Measurements from ENCODE around the gene IL1RAPL1. TPM values are rescaled to one million over a fixed set of nuclear protein-coding genes. Genes with fewer than 3 reads are reported as not detected.

IL1RAPL1 gene
- total RNA-seq, 1 experiment from 2014 or later: 1.7 TPM

- DNase-seq (ENCODE audit: low read depth): no peak
Observed at GRCh38 chrX:29762006-29762405, 1174.8 kb downstream of the IL1RAPL1 start.

- DNase-seq (ENCODE audit: low read depth): no peak
Observed at GRCh38 chrX:29775890-29776289, 1188.6 kb downstream of the IL1RAPL1 start.

GRCh38 chrX:29787656-29788055 lies 1200.4 kb downstream of the IL1RAPL1 start:
- DNase-seq (ENCODE audit: low read depth): no peak

GRCh38 chrX:29788991-29789699 lies 1201.9 kb downstream of the IL1RAPL1 start:
- DNase-seq (ENCODE audit: low read depth): no peak

- no peak for DNase-seq (ENCODE audit: low read depth)
Observed at GRCh38 chrX:29792335-29792734, 1205.1 kb downstream of the IL1RAPL1 start.

GRCh38 chrX:29797156-29797555 lies 1209.9 kb downstream of the IL1RAPL1 start:
- DNase-seq (ENCODE audit: low read depth): no peak

GRCh38 chrX:29798469-29798868 lies 1211.2 kb downstream of the IL1RAPL1 start:
- no peak for DNase-seq (ENCODE audit: low read depth)

GRCh38 chrX:29813174-29813573 lies 1225.9 kb downstream of the IL1RAPL1 start:
- no peak for DNase-seq (ENCODE audit: low read depth)

- no peak for DNase-seq (ENCODE audit: low read depth)
Observed at GRCh38 chrX:29824176-29824906, 1237.1 kb downstream of the IL1RAPL1 start.

GRCh38 chrX:29826742-29827141 lies 1239.5 kb downstream of the IL1RAPL1 start:
- no peak for DNase-seq (ENCODE audit: low read depth)

GRCh38 chrX:29834311-29834710 lies 1247.1 kb downstream of the IL1RAPL1 start:
- DNase-seq (ENCODE audit: low read depth): no peak

GRCh38 chrX:29834764-29835163 lies 1247.5 kb downstream of the IL1RAPL1 start:
- no peak for DNase-seq (ENCODE audit: low read depth)

- DNase-seq (ENCODE audit: low read depth): peak; percentile 5
Observed at GRCh38 chrX:29841750-29842149, 1254.5 kb downstream of the IL1RAPL1 start.

- no peak for DNase-seq (ENCODE audit: low read depth)
Observed at GRCh38 chrX:29842552-29842951, 1255.3 kb downstream of the IL1RAPL1 start.

- DNase-seq (ENCODE audit: low read depth): no peak
Observed at GRCh38 chrX:29851857-29852605, 1264.8 kb downstream of the IL1RAPL1 start.

- no peak for DNase-seq (ENCODE audit: low read depth)
Observed at GRCh38 chrX:29852767-29853166, 1265.5 kb downstream of the IL1RAPL1 start.

- peak; percentile 8 for DNase-seq (ENCODE audit: low read depth)
Observed at GRCh38 chrX:29858714-29859113, 1271.5 kb downstream of the IL1RAPL1 start.

- DNase-seq (ENCODE audit: low read depth): no peak
Observed at GRCh38 chrX:29862126-29862677, 1275.0 kb downstream of the IL1RAPL1 start.

- DNase-seq (ENCODE audit: low read depth): no peak
Observed at GRCh38 chrX:29867971-29868370, 1280.7 kb downstream of the IL1RAPL1 start.

GRCh38 chrX:29869837-29870236 lies 1282.6 kb downstream of the IL1RAPL1 start:
- no peak for DNase-seq (ENCODE audit: low read depth)

GRCh38 chrX:29870608-29871007 lies 1283.4 kb downstream of the IL1RAPL1 start:
- no peak for DNase-seq (ENCODE audit: low read depth)

GRCh38 chrX:29872831-29873230 lies 1285.6 kb downstream of the IL1RAPL1 start:
- no peak for DNase-seq (ENCODE audit: low read depth)

Data from Daoy (cell line).